Left lung (tissue), 10 donors: ENCODE measurements around the gene PTPN5. TPM values are rescaled to one million over a fixed set of nuclear protein-coding genes. Genes with fewer than 3 reads are reported as not detected.

Source experiments
- ATAC-seq: fragments of 200-7000 bp; cut with Tn5 transposase; one replicate; pipeline ENCODE4 v1.9.1; 2020; ENCODE audit warnings: moderate library complexity
- DNase-seq, 4 donors: peaks; one replicate each; pipeline ENCODE4 v3.0.0-alpha.2; 2013 to 2020
- H3K27ac ChIP-seq, 2 donors: fragments of 200-600 bp; sonication (generic) in 1 of 2; one replicate each; pipeline versions ENCODE4 v1.5.0 to v1.8.0; 2020 to 2021
- H3K27me3 ChIP-seq, 2 donors: fragments of 200-600 bp; sonication (generic) in 1 of 2; one replicate each; pipeline versions ENCODE4 v1.5.0 to v1.8.0; 2020 to 2021
- H3K36me3 ChIP-seq, 2 donors: fragments of 200-600 bp; sonication (generic) in 1 of 2; one replicate each; pipeline versions ENCODE4 v1.5.0 to v1.8.0; 2020 to 2021
- H3K4me1 ChIP-seq, 2 donors: fragments of 200-600 bp; one replicate each; pipeline ENCODE4 v1.8.0; 2021
- H3K4me3 ChIP-seq, 2 donors: fragments of 200-600 bp; sonication (generic) in 1 of 2; one replicate each; pipeline versions ENCODE4 v1.5.0 to v1.8.0; 2020 to 2021; ENCODE audit warnings: mild to moderate bottlenecking in 1 of 2
- H3K9me3 ChIP-seq, 2 donors: fragments of 200-600 bp; sonication (generic) in 1 of 2; one replicate each; pipeline versions ENCODE4 v1.5.0 to v1.8.0; 2020 to 2021
- CTCF ChIP-seq, 2 donors: fragments of 200-600 bp; sonication (generic) in 1 of 2; IDR thresholded peaks; one replicate each; pipeline versions ENCODE4 v1.5.0 to v1.8.0; 2021; ENCODE audit warnings: antibody characterized with exemption in 2 of 2
- intact Hi-C, 2 donors: fragments of 100-400 bp; cut with DNase I; formaldehyde crosslinking; loops; one replicate each; pipeline versions ENCODE4 v1.11.2 to v1.14.2; 2022
- polyA plus RNA-seq, 6 donors: library from polyadenylated mRNA; unstranded; fragments of 120-200 nt; gene quantifications; one replicate each; pipeline ENCODE4 v1.2.1, GENCODE V29; 2013; ENCODE audit not compliant: insufficient read length in 6 of 6
- total RNA-seq, 2 donors: library from RNA; stranded (reverse); fragmentation: NEBNext Ultra II Directional; extraction: Animal tissue kit (Norgen Biotek cat#: 25700); gene quantifications; one replicate each; pipeline ENCODE4 v1.2.1, GENCODE V29; 2021
- donor health status: DM: no; HTN: yes; CAD: no.
- donor health status: DM: no; HTN: no; CAD: no.

PTPN5 gene
- total and polyA plus RNA-seq, 8 donors = 0.13 to 1.4 (median 0.83) TPM; not detected in 1

- intact Hi-C loops = no loop called here
- DNase-seq (no peak), ATAC-seq (no peak)
- Histone ChIP-seq H3K36me3 (no peaks in the 10 kb centered on the region), H3K27ac (no peak overlapping the region), H3K4me1 (no peaks in the 10 kb centered on the region), H3K4me3 (no peak overlapping the region), H3K9me3 (no peaks in the 10 kb centered on the region), H3K27me3 (no peaks in the 10 kb centered on the region)
- TF ChIP-seq CTCF (IDR thresholded peaks at IDR 0.05) = no peak
These were observed 40.7 kb downstream of the PTPN5 start for GRCh38 chr11:18750944-18751343.

GRCh38 chr11:18749681-18750319 lies 41.8 kb downstream of the PTPN5 start:
- Histone ChIP-seq H3K27me3 (no peaks in the 10 kb centered on the region), H3K27ac (no peak overlapping the region), H3K36me3 (no peaks in the 10 kb centered on the region), H3K9me3 (no peaks in the 10 kb centered on the region), H3K4me3 (no peak overlapping the region), H3K4me1 (no peaks in the 10 kb centered on the region)
- ATAC-seq (peak; percentile 57), DNase-seq (no peak)
- no peak for TF ChIP-seq CTCF (IDR thresholded peaks at IDR 0.05)
- intact Hi-C loops = no loop called here

GRCh38 chr11:18748766-18749365 lies 42.7 kb downstream of the PTPN5 start:
- DNase-seq (no peak), ATAC-seq (no peak)
- Histone ChIP-seq H3K27me3 (no peaks in the 10 kb centered on the region), H3K27ac (no peak overlapping the region), H3K36me3 (no peaks in the 10 kb centered on the region), H3K9me3 (no peaks in the 10 kb centered on the region), H3K4me1 (no peaks in the 10 kb centered on the region), H3K4me3 (no peak overlapping the region)
- no peak for TF ChIP-seq CTCF (IDR thresholded peaks at IDR 0.05)
- intact Hi-C loops = no loop called here

- no peak for TF ChIP-seq CTCF (IDR thresholded peaks at IDR 0.05)
- no peaks in the 10 kb centered on the region for H3K9me3 ChIP-seq
- no peaks in the 10 kb centered on the region for H3K36me3 ChIP-seq
- H3K27me3 ChIP-seq = no peaks in the 10 kb centered on the region
- no peak for ATAC-seq
- H3K4me3 ChIP-seq = no peak overlapping the region
- no peak for DNase-seq
- intact Hi-C loops = no loop called here
- H3K4me1 ChIP-seq = no peaks in the 10 kb centered on the region
- H3K27ac ChIP-seq = no peak overlapping the region
These were observed 46.3 kb downstream of the PTPN5 start for GRCh38 chr11:18745251-18745650.

GRCh38 chr11:18743900-18744514 lies 47.6 kb downstream of the PTPN5 start:
- DNase-seq (no peak), ATAC-seq (no peak)
- H3K27ac ChIP-seq = no peak overlapping the region
- no peaks in the 10 kb centered on the region for H3K36me3 ChIP-seq
- no peaks in the 10 kb centered on the region for H3K4me1 ChIP-seq
- TF ChIP-seq CTCF (IDR thresholded peaks at IDR 0.05) = no peak
- intact Hi-C loops = no loop called here
- no peaks in the 10 kb centered on the region for H3K27me3 ChIP-seq
- no peaks in the 10 kb centered on the region for H3K9me3 ChIP-seq
- no peak overlapping the region for H3K4me3 ChIP-seq
